Left renal cortex interstitium (tissue), 4 donors: ENCODE measurements around the gene SYT1. TPM values are rescaled to one million over a fixed set of nuclear protein-coding genes. Genes with fewer than 3 reads are reported as not detected.

Source experiments
- DNase-seq, 4 donors: peaks; one replicate each; pipeline ENCODE4 v3.0.0-alpha.2; 2013; ENCODE audit warnings: low read depth in 4 of 4, low spot score in 2 of 4, missing footprints in 1 of 4
- polyA plus RNA-seq, 4 donors: library from polyadenylated mRNA; unstranded; fragments of 120-200 nt; gene quantifications; one replicate each; pipeline ENCODE4 v1.2.1, GENCODE V29; 2013; ENCODE audit not compliant: insufficient read length in 4 of 4

The SYT1 gene
- polyA plus RNA-seq, 4 donors: 17.5 to 27.4 (median 21.0) TPM

DNA sequence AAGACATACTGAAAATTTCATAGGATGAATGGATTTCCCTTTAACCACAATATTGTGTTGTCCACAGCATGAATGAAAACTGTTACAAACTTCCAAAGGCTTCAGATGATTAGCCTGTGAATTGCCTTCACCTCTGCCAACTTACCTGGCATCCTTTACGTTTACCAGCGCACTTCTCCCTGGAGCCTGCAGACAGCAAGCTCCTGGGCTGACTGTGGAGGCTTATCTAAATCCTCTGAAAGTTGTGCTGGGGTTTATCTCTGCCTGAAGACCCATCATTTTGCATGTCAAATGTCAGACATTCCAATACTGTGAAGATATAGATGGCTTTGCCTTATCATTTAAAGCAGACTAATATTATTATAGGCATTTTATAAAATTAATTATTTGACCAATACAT lies 403.0 kb downstream of the SYT1 start:
- no peak for DNase-seq

- DNase-seq: no peak
These were observed 410.0 kb downstream of the SYT1 start for GRCh38 chr12:79274501-79275064.

DNA sequence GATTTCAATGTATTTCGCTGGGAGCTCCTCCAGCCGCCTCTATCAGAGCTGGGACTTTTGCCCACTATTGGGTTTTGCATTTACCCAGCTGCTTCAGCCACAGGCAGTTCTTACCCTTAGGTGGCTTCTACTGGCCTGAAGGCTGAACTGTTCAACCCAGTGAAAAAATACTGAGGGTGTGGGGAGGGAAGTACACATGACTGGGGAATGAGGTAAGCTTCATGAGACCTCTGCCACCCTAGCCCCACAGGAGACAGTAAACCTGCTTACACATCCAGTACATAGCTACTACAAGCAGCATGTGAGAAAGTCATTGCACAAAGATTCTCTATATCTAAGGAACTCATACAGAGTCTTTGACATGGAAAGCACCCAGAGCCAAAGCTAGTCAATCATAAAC lies 411.1 kb downstream of the SYT1 start:
- DNase-seq: no peak

DNA sequence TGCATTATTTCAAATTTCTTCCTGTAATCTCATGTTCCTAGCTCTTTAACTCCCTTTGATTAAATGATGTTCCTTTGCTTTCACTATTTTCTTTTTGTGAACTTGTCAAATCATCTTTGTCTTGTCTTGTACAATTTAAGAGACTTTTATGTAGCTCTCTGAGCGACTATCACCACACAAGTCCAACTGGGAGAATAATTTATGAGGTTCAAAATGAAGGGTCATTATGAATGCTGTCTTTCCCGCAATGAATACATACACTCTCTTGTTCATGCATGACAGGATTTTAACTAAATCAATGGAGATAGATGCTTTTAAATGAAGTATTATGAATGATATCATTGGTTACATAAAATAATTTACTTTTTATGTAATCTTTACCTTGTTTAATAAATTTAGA lies 418.8 kb downstream of the SYT1 start:
- no peak for DNase-seq

DNA sequence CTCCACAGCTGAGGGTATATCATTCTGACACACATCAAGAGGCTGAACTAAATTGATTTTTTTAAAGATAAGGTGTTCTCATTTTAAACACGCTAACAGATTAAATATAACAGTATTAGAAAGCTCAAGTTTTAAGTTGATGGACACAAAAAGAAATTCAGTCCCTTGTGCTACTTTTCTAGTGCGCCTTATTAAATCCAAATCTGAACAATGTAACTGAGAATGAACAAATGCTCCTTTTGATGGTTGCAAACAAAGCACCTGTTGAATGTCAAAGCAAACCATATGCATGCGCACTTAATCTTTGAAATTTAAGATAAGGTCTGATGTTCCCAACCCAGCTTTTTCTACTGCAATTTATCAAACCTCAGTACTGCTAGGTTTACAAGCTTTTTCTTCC lies 424.3 kb downstream of the SYT1 start:
- DNase-seq: no peak

- no peak for DNase-seq
These were observed 427.1 kb downstream of the SYT1 start for GRCh38 chr12:79291711-79292110.

GRCh38 chr12:79294590-79294989 lies 430.0 kb downstream of the SYT1 start:
- no peak for DNase-seq

- no peak for DNase-seq
These were observed 431.0 kb downstream of the SYT1 start for GRCh38 chr12:79295572-79295971.

DNA sequence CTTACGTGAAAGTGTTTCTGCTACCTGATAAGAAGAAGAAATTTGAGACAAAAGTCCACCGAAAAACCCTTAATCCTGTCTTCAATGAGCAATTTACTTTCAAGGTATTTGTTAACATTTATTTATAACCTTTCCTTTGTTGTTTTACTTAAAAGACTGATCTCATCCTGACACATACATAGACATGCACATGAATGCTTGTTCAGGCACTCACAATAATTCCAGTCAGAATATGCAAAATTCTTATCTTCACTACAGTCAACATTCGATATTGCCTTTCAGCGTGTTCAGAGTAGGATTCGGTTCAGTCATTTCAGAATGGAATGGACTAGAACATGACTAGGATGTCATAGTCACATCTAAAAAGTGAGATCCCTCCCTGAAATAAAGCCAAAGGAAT lies 431.6 kb downstream of the SYT1 start:
- no peak for DNase-seq

- no peak for DNase-seq
These were observed 432.3 kb downstream of the SYT1 start for GRCh38 chr12:79296871-79297270.

GRCh38 chr12:79298506-79298905 lies 433.9 kb downstream of the SYT1 start:
- no peak for DNase-seq

- no peak for DNase-seq
These were observed 435.0 kb downstream of the SYT1 start for GRCh38 chr12:79299447-79300198.

- DNase-seq: no peak
These were observed 435.6 kb downstream of the SYT1 start for GRCh38 chr12:79300199-79300568.

GRCh38 chr12:79301181-79301580 lies 436.6 kb downstream of the SYT1 start:
- DNase-seq: no peak

- DNase-seq: no peak
These were observed 437.7 kb downstream of the SYT1 start for GRCh38 chr12:79302162-79302814.

GRCh38 chr12:79307340-79307739 lies 442.8 kb downstream of the SYT1 start:
- DNase-seq: no peak

- no peak for DNase-seq
These were observed 444.5 kb downstream of the SYT1 start for GRCh38 chr12:79309039-79309438.

GRCh38 chr12:79317179-79317847 lies 452.7 kb downstream of the SYT1 start:
- DNase-seq: no peak

- DNase-seq: no peak
These were observed 458.3 kb downstream of the SYT1 start for GRCh38 chr12:79322905-79323304.

DNA sequence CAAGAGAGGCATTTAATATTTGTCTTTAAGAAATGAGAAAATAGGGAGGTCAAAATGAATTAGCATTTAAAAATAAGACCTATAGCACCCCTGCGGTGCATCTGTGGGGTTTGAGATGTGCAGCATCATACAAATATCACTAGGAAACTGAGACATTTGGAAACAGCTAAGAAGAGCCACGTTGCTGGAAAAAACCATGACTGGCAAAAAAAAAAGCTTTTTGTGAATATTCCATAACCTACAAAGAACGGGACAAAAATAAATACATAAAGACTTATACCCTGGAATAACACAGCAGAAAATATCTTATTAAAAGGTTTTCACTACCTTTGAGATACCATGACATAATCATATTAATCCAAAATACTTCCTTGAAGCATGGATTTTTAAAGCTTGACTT lies 460.0 kb downstream of the SYT1 start:
- DNase-seq: no peak

- DNase-seq: no peak
These were observed 461.6 kb downstream of the SYT1 start for GRCh38 chr12:79326222-79326621.

DNA sequence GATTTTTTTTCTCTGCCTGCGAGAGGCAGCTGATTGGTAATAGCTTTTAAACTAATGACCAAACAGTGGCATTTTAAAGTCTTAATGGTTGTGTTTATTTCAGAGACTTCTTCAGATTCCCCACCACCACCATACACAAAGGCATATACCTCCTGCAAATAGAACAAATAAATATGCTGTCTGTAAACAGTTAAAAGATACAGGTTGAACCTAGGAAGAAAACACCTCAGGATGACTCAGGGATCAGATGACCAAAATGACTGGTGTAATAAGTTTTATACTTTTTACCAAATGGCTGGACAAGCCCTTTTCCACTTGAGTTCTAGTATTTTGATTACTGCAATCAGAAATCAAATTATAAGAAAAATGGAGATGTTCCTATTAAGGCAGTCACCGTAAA lies 462.1 kb downstream of the SYT1 start:
- DNase-seq: no peak
